GM21825 (cell line): ENCODE data around the gene ZGRF1.
"Not testable (repeated sequence)": the region's sequence is repeated elsewhere in the genome, so short reads cannot be mapped to it uniquely, and the experiment has no call there.

Experiments used
- ATAC-seq: cut with Tn5 transposase; IDR thresholded peaks from one replicate; pipeline ENCODE4 v1.9.1; 2021; ENCODE audit warnings: mild to moderate bottlenecking, moderate library complexity; ENCODE audit not compliant: unreplicated experiment

ZGRF1 gene

GRCh38 chr4:112516471-112517066, 120.1 kb downstream of the ZGRF1 start:
- peak; percentile 30 for ATAC-seq

DNA sequence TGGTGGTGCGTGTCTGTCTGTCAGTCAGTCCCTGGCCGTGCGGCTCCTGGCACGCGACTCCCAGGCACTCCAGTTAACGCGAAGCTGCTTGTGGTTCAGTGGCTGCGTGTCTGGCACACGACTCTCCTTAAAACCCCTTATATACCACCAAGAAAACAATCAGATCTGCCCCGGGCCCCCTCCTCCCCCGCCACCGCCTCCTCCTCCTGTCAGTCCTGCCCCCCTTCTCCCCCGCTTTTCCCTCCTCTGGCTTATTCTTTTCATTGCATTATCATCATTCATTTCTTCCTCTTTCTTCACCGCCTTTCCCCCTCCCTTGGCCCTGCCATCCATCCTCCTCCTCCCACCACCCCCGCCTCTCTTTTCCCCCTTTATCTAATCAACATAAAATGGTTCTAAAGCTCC, 120.6 kb downstream of the ZGRF1 start, which contains the start of gene NEUROG2:
Gene NEUROG2, minus strand, starts transcription at position 115 of the 405 bp plus-strand sequence. CDS start 705 bp downstream, outside the sequence.
- ATAC-seq, result peak; percentile 0

- peak; percentile 28 for ATAC-seq
These were observed 121.3 kb downstream of the ZGRF1 start for GRCh38 chr4:112515198-112516065.

DNA sequence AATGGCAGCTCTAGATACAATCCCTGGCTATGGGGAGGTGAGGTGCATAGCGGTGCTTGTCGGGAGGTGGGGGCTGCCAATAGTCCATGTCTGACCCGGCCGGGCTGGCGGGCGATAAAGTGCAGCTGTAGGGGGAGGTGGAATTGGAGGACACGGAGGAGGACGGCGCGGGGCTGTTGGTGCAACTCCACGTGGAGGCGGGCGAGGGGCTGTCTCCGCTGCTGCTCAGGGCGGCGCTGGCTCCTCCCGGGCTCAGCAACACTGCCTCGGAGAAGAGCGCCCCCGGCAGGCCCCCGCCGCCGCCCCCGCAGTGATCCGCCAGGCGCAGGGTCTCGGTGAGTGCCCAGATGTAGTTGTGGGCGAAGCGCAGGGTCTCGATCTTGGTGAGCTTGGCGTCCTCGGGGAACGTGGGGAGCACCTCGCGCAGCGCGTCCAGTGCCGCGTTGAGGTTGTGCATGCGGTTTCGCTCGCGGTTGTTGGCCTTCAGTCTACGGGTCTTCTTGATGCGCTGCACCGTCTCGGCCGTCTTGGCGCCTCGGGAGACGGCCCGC, 122.0 kb downstream of the ZGRF1 start:
- peak; percentile 9 for ATAC-seq

DNA sequence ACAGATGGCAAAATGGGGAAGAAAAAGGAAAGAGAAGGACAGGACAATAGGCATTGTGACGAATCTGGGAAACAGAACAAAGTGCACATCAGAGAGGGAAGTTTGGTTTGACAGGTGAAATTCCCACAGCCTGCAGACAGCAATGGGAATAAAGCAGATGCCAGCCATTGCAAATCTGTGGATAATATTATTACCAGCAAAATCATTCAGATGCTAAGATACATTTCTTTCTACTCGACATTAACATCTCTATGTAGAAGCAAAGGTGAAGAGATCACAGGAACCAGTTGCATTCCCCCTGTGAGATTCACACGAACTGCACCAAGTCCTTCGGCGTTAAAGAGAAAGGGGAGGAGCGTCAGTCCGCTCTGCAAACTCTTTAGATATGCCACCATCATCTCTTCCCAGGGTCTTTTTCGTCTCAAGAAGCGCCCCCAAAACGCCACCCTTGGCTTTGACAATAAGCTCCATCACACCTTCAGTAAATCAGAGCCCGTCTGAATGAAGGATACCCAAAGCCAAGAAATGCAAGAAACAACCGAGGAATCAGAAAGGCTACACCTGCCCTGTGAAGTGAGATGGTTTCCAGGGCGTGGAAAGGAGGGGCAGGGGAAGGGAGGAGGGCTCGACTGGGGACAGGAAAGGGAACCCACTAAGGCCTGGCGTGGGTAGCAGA, 122.6 kb downstream of the ZGRF1 start:
- ATAC-seq, result no peak

GRCh38 chr4:112511803-112512118, 124.9 kb downstream of the ZGRF1 start:
- no peak for ATAC-seq

DNA sequence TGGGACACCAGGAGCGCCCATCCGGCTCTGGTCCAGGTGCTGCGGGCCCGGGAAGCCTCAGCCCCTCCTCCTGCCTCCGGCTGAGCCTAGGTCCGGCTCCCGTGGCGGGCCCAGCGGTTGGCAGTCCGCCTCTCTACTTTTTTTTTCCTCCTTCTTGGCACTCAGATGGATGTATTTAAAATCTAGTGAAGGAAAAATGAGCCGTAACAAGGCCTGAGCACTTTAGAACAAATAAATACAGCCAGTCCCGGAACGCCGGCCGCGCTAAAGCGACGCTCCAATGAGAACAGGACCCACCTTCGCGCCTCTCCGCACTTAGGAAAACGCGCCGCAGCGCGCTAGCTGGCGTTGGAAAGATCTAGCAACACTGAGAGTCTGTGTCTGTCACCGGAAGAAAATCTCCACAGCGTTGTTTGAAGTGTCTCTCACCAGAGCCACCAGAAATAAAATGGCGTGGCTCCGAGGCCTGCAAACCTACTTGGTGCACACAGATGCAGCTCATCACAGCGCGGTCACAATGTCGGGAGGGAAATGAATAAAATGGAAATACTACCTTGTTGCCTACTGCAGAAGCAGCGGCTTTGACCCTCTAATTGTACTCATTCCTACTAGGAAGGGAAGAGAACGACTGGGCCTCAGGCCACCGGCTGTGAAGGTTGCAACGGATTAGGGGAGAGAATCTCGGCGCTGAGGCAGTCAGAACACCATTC, 125.5 kb downstream of the ZGRF1 start:
- no peak for ATAC-seq

DNA sequence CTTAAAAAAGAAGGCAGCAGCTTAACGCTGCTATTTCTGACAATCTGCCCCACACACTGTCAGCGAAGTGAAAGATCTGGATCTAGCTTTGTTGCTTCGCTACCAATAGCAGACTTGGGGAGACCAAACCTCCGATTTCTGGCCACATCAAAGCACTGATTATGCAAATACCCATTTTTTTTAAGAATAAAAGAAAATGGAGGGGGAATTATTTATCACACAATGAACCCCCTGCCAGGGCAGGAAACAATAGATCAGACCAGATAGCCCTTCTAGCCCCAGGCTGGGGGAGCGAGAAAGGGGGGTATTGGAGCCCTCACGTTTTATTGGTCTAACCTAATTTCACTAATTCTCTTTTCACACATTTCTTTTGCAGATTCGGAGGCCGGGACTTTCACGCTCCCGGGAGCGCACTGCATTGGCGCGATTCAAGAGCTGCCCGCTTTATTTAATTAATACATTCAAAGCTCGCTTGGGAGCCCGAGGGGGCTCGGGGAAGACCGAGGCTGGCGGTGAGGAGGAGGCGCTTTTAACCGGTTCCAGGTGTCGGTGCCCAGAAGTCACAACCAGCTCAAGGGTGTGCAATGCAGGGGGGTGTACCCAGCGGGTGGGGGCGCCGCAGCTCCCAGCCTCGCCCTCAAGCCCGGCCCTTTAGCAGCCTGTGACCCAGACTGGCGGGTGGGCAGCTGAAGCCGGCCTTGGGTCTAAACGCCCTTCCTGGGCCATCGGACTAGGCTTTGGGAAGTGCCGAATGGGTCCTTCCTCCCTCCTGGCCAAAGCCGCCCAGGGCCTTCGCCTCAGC, 126.2 kb downstream of the ZGRF1 start:
- no peak for ATAC-seq

- ATAC-seq, result no peak
These were observed 127.2 kb downstream of the ZGRF1 start for GRCh38 chr4:112509243-112510141.

- no peak for ATAC-seq
These were observed 128.4 kb downstream of the ZGRF1 start for GRCh38 chr4:112508356-112508755.

DNA sequence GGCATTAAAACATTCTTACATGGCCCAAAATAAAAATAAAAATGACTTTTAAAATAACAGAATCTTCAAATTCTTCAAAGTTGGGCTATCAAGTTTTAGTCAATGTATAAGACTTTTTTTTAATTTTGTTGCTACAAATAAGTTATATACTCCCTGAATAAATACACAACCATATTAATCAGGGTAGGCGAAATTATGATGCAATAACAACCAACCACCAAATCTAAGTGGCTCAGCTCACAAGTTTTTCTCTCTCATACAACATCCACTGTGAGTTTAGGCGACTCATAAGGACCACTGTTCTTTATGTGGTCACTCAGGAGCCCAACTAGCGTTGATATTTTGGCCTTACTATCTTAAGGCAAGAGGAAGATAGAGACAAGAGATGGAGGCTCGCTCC, 131.9 kb downstream of the ZGRF1 start:
- no peak for ATAC-seq

DNA sequence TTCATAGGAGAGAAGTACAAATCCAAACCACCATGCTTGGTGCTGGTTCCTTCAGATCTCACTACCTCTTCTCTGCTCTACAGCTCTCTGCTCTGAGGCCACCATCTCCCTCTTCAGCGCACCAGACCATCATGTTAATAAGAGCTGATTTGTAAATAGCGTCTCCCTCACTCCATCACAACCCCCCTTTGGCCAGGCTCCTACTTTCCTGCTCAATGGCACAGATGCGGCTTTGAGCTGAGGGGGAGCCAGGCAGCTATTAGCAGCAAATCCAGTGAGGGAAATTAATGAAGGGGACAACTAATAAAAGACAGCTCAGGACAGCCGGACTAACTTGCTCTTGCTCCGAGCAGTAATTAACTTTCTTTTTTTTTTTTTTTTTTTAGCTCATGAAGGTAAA, 133.8 kb downstream of the ZGRF1 start:
- ATAC-seq, result no peak

- ATAC-seq, result no peak
These were observed 144.4 kb downstream of the ZGRF1 start for GRCh38 chr4:112492321-112492720.

GRCh38 chr4:112490808-112491207, 145.9 kb downstream of the ZGRF1 start:
- ATAC-seq, result not testable (repeated sequence)
